GM12878 (cell line): ENCODE measurements around the gene COPZ1. TPM values are rescaled to one million over a fixed set of nuclear protein-coding genes. Genes with fewer than 3 reads are reported as not detected.

ENCODE experiments used
- BCL11A ChIP-seq: IDR thresholded peaks from 2 replicates; pipeline ENCODE4 v1.6.1; 2011; ENCODE audit warnings: low read depth, low read length
- CBX3 ChIP-seq: fragments of 200-600 bp; sonication (generic); IDR thresholded peaks from 2 replicates; pipeline ENCODE4 v1.6.1; 2016; ENCODE audit warnings: low read depth, borderline replicate concordance
- DPF2 ChIP-seq: fragments of 450-650 bp; IDR thresholded peaks from 2 replicates; pipeline ENCODE4 v1.6.1; 2017; ENCODE audit warnings: mild to moderate bottlenecking
- EP300 ChIP-seq, 2 experiments: fragments of 150-350 bp in 1 of 2; IDR thresholded peaks; 2 replicates each; pipeline ENCODE4 v1.6.1; 2011 to 2012; ENCODE audit warnings: low read depth in 2 of 2, low read length in 2 of 2, borderline replicate concordance in 1 of 2, improper control_type of control experiment in 1 of 2, inconsistent platforms in 1 of 2; ENCODE audit not compliant: control insufficient read depth in 1 of 2
- FOS ChIP-seq: IDR thresholded peaks from 3 replicates; pipeline ENCODE4 v1.6.1; 2011; ENCODE audit warnings: borderline replicate concordance; ENCODE audit not compliant: insufficient read length; ENCODE audit errors: extremely low read depth
- FOXM1 ChIP-seq: IDR thresholded peaks from 2 replicates; pipeline ENCODE4 v1.6.1; 2012; ENCODE audit warnings: low read depth, mild to moderate bottlenecking, inconsistent platforms, low read length, moderate library complexity
- IKZF2 ChIP-seq, 2 experiments: fragments of 450-650 bp; IDR thresholded peaks; 2 replicates each; pipeline ENCODE4 v1.6.1; 2017; ENCODE audit warnings: mild to moderate bottlenecking in 2 of 2, moderate library complexity in 2 of 2
- IRF4 ChIP-seq: IDR thresholded peaks from 2 replicates; pipeline ENCODE4 v1.6.1; 2011; ENCODE audit warnings: low read depth, low read length
- LARP7 ChIP-seq: fragments of 450-650 bp; IDR thresholded peaks from 2 replicates; pipeline ENCODE4 v1.6.1; 2017; ENCODE audit warnings: mild to moderate bottlenecking
- MEF2B ChIP-seq: fragments of 450-650 bp; IDR thresholded peaks from 2 replicates; pipeline ENCODE4 v1.6.1; 2018; ENCODE audit warnings: mild to moderate bottlenecking, moderate library complexity; ENCODE audit not compliant: partially characterized antibody, poor library complexity, severe bottlenecking
- RAD51 ChIP-seq: fragments of 450-650 bp; IDR thresholded peaks from 2 replicates; pipeline ENCODE4 v1.6.1; 2016; ENCODE audit warnings: moderate library complexity, mild to moderate bottlenecking, inconsistent platforms
- RUNX3 ChIP-seq: IDR thresholded peaks from 2 replicates; pipeline ENCODE4 v1.6.1; 2012; ENCODE audit warnings: low read length, inconsistent platforms
- SIN3A ChIP-seq: IDR thresholded peaks from 2 replicates; pipeline ENCODE4 v1.6.1; 2012; ENCODE audit warnings: low read depth, low read length, improper control_type of control experiment
- SMC3 ChIP-seq: IDR thresholded peaks from 2 replicates; pipeline ENCODE4 v1.6.1; 2011; ENCODE audit warnings: low read length, improper control_type of control experiment, borderline replicate concordance
- TBL1XR1 ChIP-seq: IDR thresholded peaks from 2 replicates; pipeline ENCODE4 v1.6.1; 2012; ENCODE audit warnings: low read depth, low read length, improper control_type of control experiment
- TCF7 ChIP-seq: IDR thresholded peaks from 2 replicates; pipeline ENCODE4 v1.6.1; 2014; ENCODE audit warnings: antibody characterized with exemption, borderline replicate concordance
- ZSCAN29 ChIP-seq: fragments of 450-650 bp; IDR thresholded peaks from 2 replicates; pipeline ENCODE4 v1.6.1; 2017; ENCODE audit warnings: mild to moderate bottlenecking, moderate library complexity
- polyA plus RNA-seq, 11 experiments: library from polyadenylated mRNA; depleted of rRNA in 4 of 11; unstranded in 6 of 11; stranded (reverse) in 5 of 11; fragments of >200 nt; fragmentation: Nextera tagmentation in 4 of 11; fragmentation: Illumina TruSeq in 1 of 11; extraction: Ambion mirVana in 4 of 11; extraction: Trizol in 1 of 11; gene quantifications; 1 replicate in 1 of 11; 2 replicates in 10 of 11; pipeline versions ENCODE4 v1.2.1 to v1.2.3, GENCODE V29; 2011 to 2016; ENCODE audit warnings: inconsistent platforms in 2 of 11, missing spikeins in 2 of 11, low read depth in 1 of 11
- total RNA-seq, 4 experiments: library from RNA; depleted of rRNA in 3 of 4; stranded (reverse); fragments of >200 nt in 3 of 4; fragmentation: Illumina TruSeq in 1 of 4; extraction: Trizol in 1 of 4; gene quantifications; 2 replicates each; pipeline versions ENCODE4 v1.2.1 to v1.2.3, GENCODE V29; 2013 to 2021
- TF ChIP-seq, protein P1 (sequence below): fragments of 450-650 bp; formaldehyde crosslinking; IDR thresholded peaks from 2 replicates; pipeline ENCODE4 v1.4.0; 2022; ENCODE audit warnings: mild to moderate bottlenecking, moderate library complexity
- TF ChIP-seq, protein P2 (sequence below): IDR thresholded peaks from 2 replicates; pipeline ENCODE4 v1.6.1; 2012; ENCODE audit warnings: low read length, inconsistent platforms
- TF ChIP-seq, protein P3 (sequence below): fragments of 450-650 bp; IDR thresholded peaks from 2 replicates; pipeline ENCODE4 v1.6.1; 2016; ENCODE audit warnings: mild to moderate bottlenecking
- TF ChIP-seq, protein P4 (sequence below): IDR thresholded peaks from 2 replicates; pipeline ENCODE4 v1.6.1; 2012; ENCODE audit warnings: low read depth, low read length, improper control_type of control experiment
- TF ChIP-seq, protein P5 (sequence below): fragments of 450-650 bp; formaldehyde crosslinking; IDR thresholded peaks from 2 replicates; pipeline ENCODE4 v1.5.0; 2022; ENCODE audit warnings: mild to moderate bottlenecking, missing genetic modification characterization

The COPZ1 gene
- total and polyA plus RNA-seq, 10 of the 15 experiments (the other 5 are each of a cell fraction or from before 2014, with no cell fraction given): 112 to 378 (median 184) TPM

DNA sequence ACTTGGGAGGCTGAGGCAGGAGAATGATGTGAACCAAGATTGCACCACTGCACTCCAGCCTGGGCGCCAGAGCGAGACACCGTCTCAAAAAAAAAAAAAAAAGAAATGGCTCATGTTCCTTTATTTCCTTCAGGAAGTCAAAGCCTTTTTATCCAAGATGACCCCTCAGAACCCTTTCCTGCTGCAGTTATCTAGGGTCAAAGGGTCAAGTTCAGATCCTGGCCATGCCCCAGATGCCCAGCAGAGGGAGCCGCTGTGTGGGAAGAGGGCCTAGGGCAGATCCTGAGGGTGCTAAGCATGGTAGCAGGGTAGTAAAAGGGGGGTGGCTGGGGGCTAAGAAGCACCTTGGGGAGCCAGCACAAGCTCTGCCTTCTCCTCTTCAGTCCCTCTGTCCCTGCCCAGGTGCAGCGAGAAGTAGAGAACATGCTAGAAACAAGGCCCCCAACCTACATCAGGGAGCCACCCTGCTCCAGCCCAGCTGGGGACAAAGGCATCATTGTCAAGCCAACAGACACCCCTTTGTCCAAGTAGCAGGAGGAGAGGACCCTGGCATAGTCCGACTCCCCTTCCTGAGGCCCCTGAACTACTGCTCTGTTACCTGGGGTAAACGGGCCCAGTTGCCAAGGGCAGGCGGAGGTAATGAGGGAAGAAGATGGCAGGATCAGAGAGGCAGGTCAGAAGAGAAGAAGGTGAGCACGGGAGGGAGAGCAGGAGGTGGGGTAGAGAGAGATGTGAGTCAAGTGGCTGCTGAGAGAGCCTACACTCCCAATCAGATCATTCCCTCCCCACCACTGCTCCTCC, 30.6 kb upstream of the COPZ1 start (continued):
- TF ChIP-seq, protein P1, sequence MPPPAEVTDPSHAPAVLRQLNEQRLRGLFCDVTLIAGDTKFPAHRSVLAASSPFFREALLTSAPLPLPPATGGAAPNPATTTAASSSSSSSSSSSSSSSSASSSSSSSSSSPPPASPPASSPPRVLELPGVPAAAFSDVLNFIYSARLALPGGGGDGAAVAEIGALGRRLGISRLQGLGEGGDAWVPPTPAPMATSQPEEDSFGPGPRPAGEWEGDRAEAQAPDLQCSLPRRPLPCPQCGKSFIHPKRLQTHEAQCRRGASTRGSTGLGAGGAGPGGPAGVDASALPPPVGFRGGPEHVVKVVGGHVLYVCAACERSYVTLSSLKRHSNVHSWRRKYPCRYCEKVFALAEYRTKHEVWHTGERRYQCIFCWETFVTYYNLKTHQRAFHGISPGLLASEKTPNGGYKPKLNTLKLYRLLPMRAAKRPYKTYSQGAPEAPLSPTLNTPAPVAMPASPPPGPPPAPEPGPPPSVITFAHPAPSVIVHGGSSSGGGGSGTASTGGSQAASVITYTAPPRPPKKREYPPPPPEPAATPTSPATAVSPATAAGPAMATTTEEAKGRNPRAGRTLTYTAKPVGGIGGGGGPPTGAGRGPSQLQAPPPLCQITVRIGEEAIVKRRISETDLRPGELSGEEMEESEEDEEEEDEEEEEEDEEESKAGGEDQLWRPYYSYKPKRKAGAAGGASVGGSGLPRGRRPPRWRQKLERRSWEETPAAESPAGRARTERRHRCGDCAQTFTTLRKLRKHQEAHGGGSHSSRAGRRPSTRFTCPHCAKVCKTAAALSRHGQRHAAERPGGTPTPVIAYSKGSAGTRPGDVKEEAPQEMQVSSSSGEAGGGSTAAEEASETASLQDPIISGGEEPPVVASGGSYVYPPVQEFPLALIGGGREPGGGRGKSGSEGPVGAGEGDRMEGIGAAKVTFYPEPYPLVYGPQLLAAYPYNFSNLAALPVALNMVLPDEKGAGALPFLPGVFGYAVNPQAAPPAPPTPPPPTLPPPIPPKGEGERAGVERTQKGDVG (CRISPR knock-in tag): no peak
- TF ChIP-seq RAD51 (no peak), CBX3 (no peak), TBL1XR1 (no peak), IRF4 (no peak), FOXM1 (no peak), LARP7 (no peak), ZSCAN29 (no peak), BCL11A (no peak), IKZF2 (IDR thresholded peaks at IDR 0.05) (no peak), SIN3A (no peak), RUNX3 (peak; percentile 22; the same call in 1 of the 2 replicates), MEF2B (no peak), SMC3 (peak; percentile 83), TCF7 (no peak), EP300 (IDR thresholded peaks at IDR 0.05; ENCODE audit: borderline replicate concordance in 1 of 2, control insufficient read depth in 1 of 2, low read depth in 2 of 2, low read length in 2 of 2) (no peak), DPF2 (no peak), FOS (no peak)
- TF ChIP-seq, protein P2, sequence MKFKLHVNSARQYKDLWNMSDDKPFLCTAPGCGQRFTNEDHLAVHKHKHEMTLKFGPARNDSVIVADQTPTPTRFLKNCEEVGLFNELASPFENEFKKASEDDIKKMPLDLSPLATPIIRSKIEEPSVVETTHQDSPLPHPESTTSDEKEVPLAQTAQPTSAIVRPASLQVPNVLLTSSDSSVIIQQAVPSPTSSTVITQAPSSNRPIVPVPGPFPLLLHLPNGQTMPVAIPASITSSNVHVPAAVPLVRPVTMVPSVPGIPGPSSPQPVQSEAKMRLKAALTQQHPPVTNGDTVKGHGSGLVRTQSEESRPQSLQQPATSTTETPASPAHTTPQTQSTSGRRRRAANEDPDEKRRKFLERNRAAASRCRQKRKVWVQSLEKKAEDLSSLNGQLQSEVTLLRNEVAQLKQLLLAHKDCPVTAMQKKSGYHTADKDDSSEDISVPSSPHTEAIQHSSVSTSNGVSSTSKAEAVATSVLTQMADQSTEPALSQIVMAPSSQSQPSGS: no peak
- TF ChIP-seq, protein P3, sequence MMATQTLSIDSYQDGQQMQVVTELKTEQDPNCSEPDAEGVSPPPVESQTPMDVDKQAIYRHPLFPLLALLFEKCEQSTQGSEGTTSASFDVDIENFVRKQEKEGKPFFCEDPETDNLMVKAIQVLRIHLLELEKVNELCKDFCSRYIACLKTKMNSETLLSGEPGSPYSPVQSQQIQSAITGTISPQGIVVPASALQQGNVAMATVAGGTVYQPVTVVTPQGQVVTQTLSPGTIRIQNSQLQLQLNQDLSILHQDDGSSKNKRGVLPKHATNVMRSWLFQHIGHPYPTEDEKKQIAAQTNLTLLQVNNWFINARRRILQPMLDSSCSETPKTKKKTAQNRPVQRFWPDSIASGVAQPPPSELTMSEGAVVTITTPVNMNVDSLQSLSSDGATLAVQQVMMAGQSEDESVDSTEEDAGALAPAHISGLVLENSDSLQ: no peak
- TF ChIP-seq, protein P4, sequence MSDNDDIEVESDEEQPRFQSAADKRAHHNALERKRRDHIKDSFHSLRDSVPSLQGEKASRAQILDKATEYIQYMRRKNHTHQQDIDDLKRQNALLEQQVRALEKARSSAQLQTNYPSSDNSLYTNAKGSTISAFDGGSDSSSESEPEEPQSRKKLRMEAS: no peak
- TF ChIP-seq, protein P5, sequence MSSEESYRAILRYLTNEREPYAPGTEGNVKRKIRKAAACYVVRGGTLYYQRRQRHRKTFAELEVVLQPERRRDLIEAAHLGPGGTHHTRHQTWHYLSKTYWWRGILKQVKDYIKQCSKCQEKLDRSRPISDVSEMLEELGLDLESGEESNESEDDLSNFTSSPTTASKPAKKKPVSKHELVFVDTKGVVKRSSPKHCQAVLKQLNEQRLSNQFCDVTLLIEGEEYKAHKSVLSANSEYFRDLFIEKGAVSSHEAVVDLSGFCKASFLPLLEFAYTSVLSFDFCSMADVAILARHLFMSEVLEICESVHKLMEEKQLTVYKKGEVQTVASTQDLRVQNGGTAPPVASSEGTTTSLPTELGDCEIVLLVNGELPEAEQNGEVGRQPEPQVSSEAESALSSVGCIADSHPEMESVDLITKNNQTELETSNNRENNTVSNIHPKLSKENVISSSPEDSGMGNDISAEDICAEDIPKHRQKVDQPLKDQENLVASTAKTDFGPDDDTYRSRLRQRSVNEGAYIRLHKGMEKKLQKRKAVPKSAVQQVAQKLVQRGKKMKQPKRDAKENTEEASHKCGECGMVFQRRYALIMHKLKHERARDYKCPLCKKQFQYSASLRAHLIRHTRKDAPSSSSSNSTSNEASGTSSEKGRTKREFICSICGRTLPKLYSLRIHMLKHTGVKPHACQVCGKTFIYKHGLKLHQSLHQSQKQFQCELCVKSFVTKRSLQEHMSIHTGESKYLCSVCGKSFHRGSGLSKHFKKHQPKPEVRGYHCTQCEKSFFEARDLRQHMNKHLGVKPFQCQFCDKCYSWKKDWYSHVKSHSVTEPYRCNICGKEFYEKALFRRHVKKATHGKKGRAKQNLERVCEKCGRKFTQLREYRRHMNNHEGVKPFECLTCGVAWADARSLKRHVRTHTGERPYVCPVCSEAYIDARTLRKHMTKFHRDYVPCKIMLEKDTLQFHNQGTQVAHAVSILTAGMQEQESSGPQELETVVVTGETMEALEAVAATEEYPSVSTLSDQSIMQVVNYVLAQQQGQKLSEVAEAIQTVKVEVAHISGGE (CRISPR knock-in tag): no peak
